Vagina (tissue), 2 donors: ENCODE data around the gene ZNF445.

Experiments
- CTCF ChIP-seq, 3 experiments: fragments of 450-650 bp in 2 of 3; fragments of 200-600 bp in 1 of 3; sonication (generic) in 1 of 3; IDR thresholded peaks; one replicate each; pipeline ENCODE4 v1.5.1; 2017 to 2019; ENCODE audit warnings: antibody characterized with exemption in 3 of 3, mild to moderate bottlenecking in 2 of 3, moderate library complexity in 2 of 3
- POLR2A ChIP-seq, 2 donors: fragments of 450-650 bp; IDR thresholded peaks; one replicate each; pipeline ENCODE4 v1.6.1; 2017; ENCODE audit warnings: antibody characterized with exemption in 2 of 2, mild to moderate bottlenecking in 2 of 2, moderate library complexity in 2 of 2
- POLR2AphosphoS5 ChIP-seq, 2 donors: sonication (generic); formaldehyde crosslinking; IDR thresholded peaks; one replicate each; pipeline ENCODE4 v1.9.0; 2017; ENCODE audit warnings: antibody characterized with exemption in 2 of 2, mild to moderate bottlenecking in 2 of 2, low read depth in 1 of 2; ENCODE audit not compliant: insufficient read depth in 1 of 2

- TF ChIP-seq CTCF (IDR thresholded peaks at IDR 0.05) (no peak), POLR2A (IDR thresholded peaks at IDR 0.05) (no peak), POLR2AphosphoS5 (IDR thresholded peaks at IDR 0.05; ENCODE audit: insufficient read depth in 1 of 2, low read depth in 1 of 2) (no peak)
These were observed 85.0 kb downstream of the ZNF445 start for GRCh38 chr3:44392489-44392888.
